HL-60 (cell line): ENCODE data around the gene LMOD2.

ENCODE experiments used
- DNase-seq, 2 experiments: peaks; one replicate each; pipeline ENCODE4 v3.0.0-alpha.2; 2010 to 2020; ENCODE audit warnings: low read depth in 1 of 2, low spot score in 1 of 2
- H3K27ac ChIP-seq: fragments of 250-450 bp; sonication (Bioruptor Pico); replicated peaks from 2 replicates; pipeline ENCODE4 v1.5.1; 2020; ENCODE audit warnings: mild to moderate bottlenecking, moderate library complexity
- H3K27me3 ChIP-seq: fragments of 250-450 bp; sonication (Bioruptor Pico); 2 replicates; pipeline ENCODE4 v1.5.1; 2021; ENCODE audit warnings: mild to moderate bottlenecking, moderate library complexity; ENCODE audit not compliant: insufficient read depth, poor library complexity, severe bottlenecking
- H3K4me3 ChIP-seq: replicated peaks from 2 replicates; pipeline ENCODE4 v1.5.1; 2011; ENCODE audit warnings: mild to moderate bottlenecking, control low read depth, low read length; ENCODE audit not compliant: insufficient read depth
- GABPA ChIP-seq: IDR thresholded peaks from 2 replicates; pipeline ENCODE4 v1.6.1; 2012; ENCODE audit warnings: low read depth
- POLR2AphosphoS5 ChIP-seq: IDR thresholded peaks from 2 replicates; pipeline ENCODE4 v1.6.1; 2012; ENCODE audit warnings: low read depth
- REST ChIP-seq: IDR thresholded peaks from 2 replicates; pipeline ENCODE4 v1.6.1; 2012; ENCODE audit warnings: low read depth; ENCODE audit not compliant: insufficient replicate concordance
- SPI1 ChIP-seq: IDR thresholded peaks from 2 replicates; pipeline ENCODE4 v1.6.1; 2012; ENCODE audit warnings: low read depth, mild to moderate bottlenecking, borderline replicate concordance
- TF ChIP-seq, protein P1 (sequence below): IDR thresholded peaks from one replicate; pipeline ENCODE4 v1.5.1; 2011; ENCODE audit warnings: low read length, control low read depth, inconsistent platforms; ENCODE audit not compliant: insufficient read depth

Gene LMOD2

GRCh38 chr7:123682690-123683089 is 27.0 kb downstream of the LMOD2 start:
- DNase-seq, result peak; percentile 3 to 25
- H3K4me3 ChIP-seq, result no peak overlapping the region
- no peak for TF ChIP-seq GABPA
- TF ChIP-seq POLR2AphosphoS5, result no peak
- no peak for TF ChIP-seq REST
- TF ChIP-seq SPI1, result no peak
- TF ChIP-seq, protein P1, sequence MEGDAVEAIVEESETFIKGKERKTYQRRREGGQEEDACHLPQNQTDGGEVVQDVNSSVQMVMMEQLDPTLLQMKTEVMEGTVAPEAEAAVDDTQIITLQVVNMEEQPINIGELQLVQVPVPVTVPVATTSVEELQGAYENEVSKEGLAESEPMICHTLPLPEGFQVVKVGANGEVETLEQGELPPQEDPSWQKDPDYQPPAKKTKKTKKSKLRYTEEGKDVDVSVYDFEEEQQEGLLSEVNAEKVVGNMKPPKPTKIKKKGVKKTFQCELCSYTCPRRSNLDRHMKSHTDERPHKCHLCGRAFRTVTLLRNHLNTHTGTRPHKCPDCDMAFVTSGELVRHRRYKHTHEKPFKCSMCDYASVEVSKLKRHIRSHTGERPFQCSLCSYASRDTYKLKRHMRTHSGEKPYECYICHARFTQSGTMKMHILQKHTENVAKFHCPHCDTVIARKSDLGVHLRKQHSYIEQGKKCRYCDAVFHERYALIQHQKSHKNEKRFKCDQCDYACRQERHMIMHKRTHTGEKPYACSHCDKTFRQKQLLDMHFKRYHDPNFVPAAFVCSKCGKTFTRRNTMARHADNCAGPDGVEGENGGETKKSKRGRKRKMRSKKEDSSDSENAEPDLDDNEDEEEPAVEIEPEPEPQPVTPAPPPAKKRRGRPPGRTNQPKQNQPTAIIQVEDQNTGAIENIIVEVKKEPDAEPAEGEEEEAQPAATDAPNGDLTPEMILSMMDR, result no peak
- no peak overlapping the region for H3K27ac ChIP-seq
- no peaks in the 10 kb centered on the region for H3K27me3 ChIP-seq

DNA sequence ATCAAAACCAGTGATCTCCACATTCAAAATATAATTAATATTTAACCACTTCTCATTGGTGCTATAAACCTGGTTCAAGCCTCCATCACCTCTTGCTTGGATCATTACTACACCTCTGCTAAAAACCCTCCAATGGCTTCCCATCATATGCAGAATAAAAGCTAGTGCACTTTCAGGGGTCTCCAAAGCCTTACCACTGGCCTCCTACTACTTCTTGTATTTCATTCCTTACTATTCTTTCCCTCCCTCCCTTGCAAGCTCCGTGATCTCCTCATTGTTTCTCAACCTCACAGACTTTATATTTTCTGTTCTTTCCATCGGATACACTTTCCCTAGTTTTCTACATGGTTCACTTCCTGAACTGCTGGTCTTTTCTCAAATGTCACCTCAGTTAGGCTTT is 31.5 kb downstream of the LMOD2 start:
- no peaks in the 10 kb centered on the region for H3K27me3 ChIP-seq
- no peak for DNase-seq
- H3K4me3 ChIP-seq, result no peak overlapping the region
- H3K27ac ChIP-seq, result no peak overlapping the region
- TF ChIP-seq REST (no peak), POLR2AphosphoS5 (no peak), GABPA (no peak), SPI1 (no peak)
- TF ChIP-seq, protein P1, result no peak

GRCh38 chr7:123687727-123688126 is 32.1 kb downstream of the LMOD2 start:
- Histone ChIP-seq H3K4me3 (no peak overlapping the region), H3K27me3 (no peaks in the 10 kb centered on the region), H3K27ac (no peak overlapping the region)
- TF ChIP-seq GABPA (no peak), POLR2AphosphoS5 (no peak), REST (no peak), SPI1 (no peak)
- TF ChIP-seq, protein P1, result no peak
- DNase-seq, result no peak
